ENCODE measurements around the gene MYO1C. TPM values are rescaled to one million over a fixed set of nuclear protein-coding genes. Genes with fewer than 3 reads are reported as not detected.
"Not testable (repeated sequence)": the region's sequence is repeated elsewhere in the genome, so short reads cannot be mapped to it uniquely, and the experiment has no call there.

The MYO1C gene
- total and polyA plus RNA-seq, 2 donors (not counting 1 experiment from before 2014, with no cell fraction given): 164 to 190 TPM

DNA sequence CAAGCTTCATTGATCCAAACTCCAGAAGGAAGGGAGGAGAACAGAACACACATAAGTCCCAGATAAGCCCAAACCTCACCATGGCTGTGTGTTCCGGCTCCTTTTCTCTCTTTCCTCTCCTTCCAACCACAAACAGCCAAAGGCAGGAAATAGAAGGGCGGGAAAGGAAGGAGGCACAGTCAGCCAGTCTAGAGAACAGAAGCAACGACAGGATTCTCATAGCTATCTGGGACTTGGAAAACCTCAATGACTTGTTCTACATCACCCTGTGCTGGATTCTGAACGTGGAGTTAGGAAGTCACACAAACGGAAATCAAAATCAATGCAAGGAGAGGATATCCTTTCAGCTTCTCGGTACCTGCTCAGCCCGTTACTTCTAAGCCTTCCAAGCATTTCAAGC is 45.4 kb downstream of the MYO1C start:
- Histone ChIP-seq H3K9me3 (ENCODE audit: control insufficient read depth, insufficient read depth, low read depth, low read length) (no peaks in the 10 kb centered on the region), H3K9ac (ENCODE audit: insufficient read depth, low read length) (no peak overlapping the region), H3K27me3 (ENCODE audit: control insufficient read depth, insufficient read depth, low read length) (no peaks in the 10 kb centered on the region), H3K79me2 (ENCODE audit: control insufficient read depth, insufficient read depth, low read length) (peaks cover 90% of the 10 kb centered on the region), H2AFZ (ENCODE audit: low read length) (no peak overlapping the region), H3K36me3 (ENCODE audit: control insufficient read depth, insufficient read depth, low read length) (peaks cover 2% of the 10 kb centered on the region), H3K4me3 (replicated peaks in 1 of 4; ENCODE audit: control extremely low read depth in 1 of 4, insufficient read depth in 1 of 4, low read depth in 3 of 4, low read length in 4 of 4) (no peak overlapping the region), H3K4me1 (ENCODE audit: control insufficient read depth, extremely low read depth, insufficient read depth, low read length) (no peaks in the 10 kb centered on the region), H4K20me1 (ENCODE audit: control insufficient read depth, extremely low read depth, insufficient read depth, low read length) (no peaks in the 10 kb centered on the region), H3K4me2 (ENCODE audit: extremely low read depth, insufficient read depth, low read length) (no peak overlapping the region), H3K27ac (ENCODE audit: insufficient read depth, low read length) (no peak overlapping the region)
- DNase-seq (ENCODE audit: low read depth in 2 of 2): no peak
- TF ChIP-seq, protein P1, sequence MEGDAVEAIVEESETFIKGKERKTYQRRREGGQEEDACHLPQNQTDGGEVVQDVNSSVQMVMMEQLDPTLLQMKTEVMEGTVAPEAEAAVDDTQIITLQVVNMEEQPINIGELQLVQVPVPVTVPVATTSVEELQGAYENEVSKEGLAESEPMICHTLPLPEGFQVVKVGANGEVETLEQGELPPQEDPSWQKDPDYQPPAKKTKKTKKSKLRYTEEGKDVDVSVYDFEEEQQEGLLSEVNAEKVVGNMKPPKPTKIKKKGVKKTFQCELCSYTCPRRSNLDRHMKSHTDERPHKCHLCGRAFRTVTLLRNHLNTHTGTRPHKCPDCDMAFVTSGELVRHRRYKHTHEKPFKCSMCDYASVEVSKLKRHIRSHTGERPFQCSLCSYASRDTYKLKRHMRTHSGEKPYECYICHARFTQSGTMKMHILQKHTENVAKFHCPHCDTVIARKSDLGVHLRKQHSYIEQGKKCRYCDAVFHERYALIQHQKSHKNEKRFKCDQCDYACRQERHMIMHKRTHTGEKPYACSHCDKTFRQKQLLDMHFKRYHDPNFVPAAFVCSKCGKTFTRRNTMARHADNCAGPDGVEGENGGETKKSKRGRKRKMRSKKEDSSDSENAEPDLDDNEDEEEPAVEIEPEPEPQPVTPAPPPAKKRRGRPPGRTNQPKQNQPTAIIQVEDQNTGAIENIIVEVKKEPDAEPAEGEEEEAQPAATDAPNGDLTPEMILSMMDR (conservative IDR thresholded peaks at IDR 0.05 in 1 of 2, IDR thresholded peaks at IDR 0.05 in 1 of 2; ENCODE audit: low read depth in 1 of 2, low read length in 2 of 2): no peak
- TF ChIP-seq EZH2 (IDR thresholded peaks at IDR 0.05; ENCODE audit: low read length, missing control alignments): no peak

DNA sequence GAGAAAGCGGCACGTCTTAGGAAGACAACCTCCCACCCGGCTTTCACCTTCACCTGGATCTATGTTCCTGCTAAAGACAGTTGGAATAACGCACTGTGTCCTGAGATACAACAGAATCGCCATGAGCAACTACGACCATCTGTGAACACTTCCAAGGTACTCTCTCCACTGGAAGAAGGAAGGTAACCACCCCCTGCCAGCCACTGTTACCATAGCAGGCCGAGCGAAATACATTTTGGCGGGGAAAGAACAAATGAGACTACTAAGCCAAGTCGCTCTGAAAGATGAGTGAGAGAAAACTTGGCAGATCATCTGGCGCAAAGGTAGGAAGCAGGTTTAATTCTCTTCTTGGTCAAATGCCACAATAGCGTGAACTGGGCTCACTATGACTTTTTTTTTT is 46.3 kb downstream of the MYO1C start:
- no peak for DNase-seq (ENCODE audit: low read depth in 2 of 2)
- no peaks in the 10 kb centered on the region for H4K20me1 ChIP-seq (ENCODE audit: control insufficient read depth, extremely low read depth, insufficient read depth, low read length)
- H2AFZ ChIP-seq (ENCODE audit: low read length): no peak overlapping the region
- no peaks in the 10 kb centered on the region for H3K27me3 ChIP-seq (ENCODE audit: control insufficient read depth, insufficient read depth, low read length)
- H3K9ac ChIP-seq (ENCODE audit: insufficient read depth, low read length): no peak overlapping the region
- H3K27ac ChIP-seq (ENCODE audit: insufficient read depth, low read length): no peak overlapping the region
- peaks cover 89% of the 10 kb centered on the region for H3K79me2 ChIP-seq (ENCODE audit: control insufficient read depth, insufficient read depth, low read length)
- H3K9me3 ChIP-seq (ENCODE audit: control insufficient read depth, insufficient read depth, low read depth, low read length): no peaks in the 10 kb centered on the region
- no peak overlapping the region for H3K4me3 ChIP-seq (replicated peaks in 1 of 4; ENCODE audit: control extremely low read depth in 1 of 4, insufficient read depth in 1 of 4, low read depth in 3 of 4, low read length in 4 of 4)
- peaks cover 2% of the 10 kb centered on the region for H3K36me3 ChIP-seq (ENCODE audit: control insufficient read depth, insufficient read depth, low read length)
- TF ChIP-seq, protein P1 (conservative IDR thresholded peaks at IDR 0.05 in 1 of 2, IDR thresholded peaks at IDR 0.05 in 1 of 2; ENCODE audit: low read depth in 1 of 2, low read length in 2 of 2): no peak
- no peak for TF ChIP-seq EZH2 (IDR thresholded peaks at IDR 0.05; ENCODE audit: low read length, missing control alignments)
- no peaks in the 10 kb centered on the region for H3K4me1 ChIP-seq (ENCODE audit: control insufficient read depth, extremely low read depth, insufficient read depth, low read length)
- H3K4me2 ChIP-seq (ENCODE audit: extremely low read depth, insufficient read depth, low read length): no peak overlapping the region

DNA sequence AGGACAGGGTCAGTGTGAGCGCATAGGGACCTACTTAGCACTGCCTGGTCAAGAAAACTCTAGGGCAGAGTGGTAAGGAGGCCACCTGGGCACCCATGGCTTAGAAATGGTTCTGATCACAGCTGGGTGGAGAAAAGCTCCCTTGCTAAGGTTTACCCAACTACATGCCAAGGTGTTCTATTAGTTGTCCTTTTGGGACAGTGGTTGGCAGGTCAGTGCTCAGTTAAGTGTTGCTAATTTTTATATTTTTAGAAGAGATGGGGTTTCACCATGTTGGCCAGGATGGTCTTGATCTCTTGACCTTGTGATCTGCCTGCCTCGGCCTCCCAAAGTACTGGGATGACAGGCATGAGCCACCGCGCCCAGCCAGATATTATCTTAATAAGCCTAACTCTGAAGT is 46.8 kb downstream of the MYO1C start:
- not testable (repeated sequence) for DNase-seq (ENCODE audit: low read depth in 2 of 2); H3K9ac ChIP-seq (ENCODE audit: insufficient read depth, low read length); H3K9me3 ChIP-seq (ENCODE audit: control insufficient read depth, insufficient read depth, low read depth, low read length); H3K4me3 ChIP-seq (replicated peaks in 1 of 4; ENCODE audit: control extremely low read depth in 1 of 4, insufficient read depth in 1 of 4, low read depth in 3 of 4, low read length in 4 of 4); H3K27me3 ChIP-seq (ENCODE audit: control insufficient read depth, insufficient read depth, low read length); H3K4me2 ChIP-seq (ENCODE audit: extremely low read depth, insufficient read depth, low read length); H3K4me1 ChIP-seq (ENCODE audit: control insufficient read depth, extremely low read depth, insufficient read depth, low read length); H3K27ac ChIP-seq (ENCODE audit: insufficient read depth, low read length); H2AFZ ChIP-seq (ENCODE audit: low read length); H3K36me3 ChIP-seq (ENCODE audit: control insufficient read depth, insufficient read depth, low read length); H4K20me1 ChIP-seq (ENCODE audit: control insufficient read depth, extremely low read depth, insufficient read depth, low read length)
- H3K79me2 ChIP-seq (ENCODE audit: control insufficient read depth, insufficient read depth, low read length): peaks cover 89% of the 10 kb centered on the region

DNA sequence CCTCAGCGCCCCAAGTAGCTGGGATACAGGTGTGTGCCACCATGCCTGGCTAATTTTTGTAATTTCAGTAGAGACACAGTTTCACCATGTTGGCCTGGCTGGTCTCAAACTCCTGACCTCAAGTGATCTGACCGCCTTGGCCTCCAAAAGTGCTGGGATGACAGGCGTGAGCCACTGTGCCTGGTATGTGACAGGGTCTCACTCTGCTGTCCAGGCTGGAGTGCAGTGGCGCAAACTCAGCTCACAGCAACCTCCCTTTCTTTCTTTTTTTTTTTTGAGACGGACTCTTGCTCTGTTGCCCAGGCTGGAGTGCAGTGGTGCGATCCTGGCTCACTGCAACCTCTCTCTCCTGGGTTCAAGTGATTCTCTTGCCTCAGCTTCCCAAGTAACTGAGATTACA is 49.8 kb downstream of the MYO1C start:
- H3K27me3 ChIP-seq (ENCODE audit: control insufficient read depth, insufficient read depth, low read length); H4K20me1 ChIP-seq (ENCODE audit: control insufficient read depth, extremely low read depth, insufficient read depth, low read length); H3K4me1 ChIP-seq (ENCODE audit: control insufficient read depth, extremely low read depth, insufficient read depth, low read length); H3K4me2 ChIP-seq (ENCODE audit: extremely low read depth, insufficient read depth, low read length); DNase-seq (ENCODE audit: low read depth in 2 of 2); H3K36me3 ChIP-seq (ENCODE audit: control insufficient read depth, insufficient read depth, low read length); H3K4me3 ChIP-seq (replicated peaks in 1 of 4; ENCODE audit: control extremely low read depth in 1 of 4, insufficient read depth in 1 of 4, low read depth in 3 of 4, low read length in 4 of 4); H3K9ac ChIP-seq (ENCODE audit: insufficient read depth, low read length); H2AFZ ChIP-seq (ENCODE audit: low read length); H3K27ac ChIP-seq (ENCODE audit: insufficient read depth, low read length); H3K9me3 ChIP-seq (ENCODE audit: control insufficient read depth, insufficient read depth, low read depth, low read length): not testable (repeated sequence)
- peaks cover 85% of the 10 kb centered on the region for H3K79me2 ChIP-seq (ENCODE audit: control insufficient read depth, insufficient read depth, low read length)
